Measurements from ENCODE around the gene SMURF1. TPM values are rescaled to one million over a fixed set of nuclear protein-coding genes. Genes with fewer than 3 reads are reported as not detected.

SMURF1 gene
- total RNA-seq, 6 experiments from 2014 or later: 17.8 to 23.4 (median 21.3) TPM

- Mint-ChIP-seq H3K4me3 (peak overlapping the region; percentile 45), H3K27me3 (ENCODE audit: insufficient read depth) (no peaks in the 10 kb centered on the region), H3K27ac (peak overlapping the region; percentile 35; the same call in 1 of the 2 replicates), H3K4me1 (ENCODE audit: low read depth) (peaks cover 79% of the 10 kb centered on the region), H3K36me3 (ENCODE audit: low read depth) (peaks cover 34% of the 10 kb centered on the region), H3K9me3 (no peaks in the 10 kb centered on the region; the same call in 1 of the 2 replicates)
- DNase-seq: no peak
- no peak for TF ChIP-seq CTCF (IDR thresholded peaks at IDR 0.05)
These were observed 23.4 kb downstream of the SMURF1 start for GRCh38 chr7:99120501-99120900.

GRCh38 chr7:99118077-99118476, 25.8 kb downstream of the SMURF1 start:
- DNase-seq: no peak
- Mint-ChIP-seq H3K27ac (no peak overlapping the region), H3K9me3 (no peaks in the 10 kb centered on the region; the same call in 1 of the 2 replicates), H3K27me3 (ENCODE audit: insufficient read depth) (no peaks in the 10 kb centered on the region), H3K36me3 (ENCODE audit: low read depth) (peaks cover 38% of the 10 kb centered on the region), H3K4me3 (no peak overlapping the region), H3K4me1 (ENCODE audit: low read depth) (peaks cover 69% of the 10 kb centered on the region)
- no peak for TF ChIP-seq CTCF (IDR thresholded peaks at IDR 0.05)

- H3K27me3 Mint-ChIP-seq (ENCODE audit: insufficient read depth): no peaks in the 10 kb centered on the region
These were observed 27.8 kb downstream of the SMURF1 start for GRCh38 chr7:99116144-99116543.

GRCh38 chr7:99115379-99115778, 28.5 kb downstream of the SMURF1 start:
- DNase-seq: no peak
- H3K4me3 Mint-ChIP-seq: no peak overlapping the region
- H3K27me3 Mint-ChIP-seq (ENCODE audit: insufficient read depth): no peaks in the 10 kb centered on the region
- H3K27ac Mint-ChIP-seq: no peak overlapping the region
- peaks cover 79% of the 10 kb centered on the region for H3K4me1 Mint-ChIP-seq (ENCODE audit: low read depth)
- no peaks in the 10 kb centered on the region; the same call in 1 of the 2 replicates for H3K9me3 Mint-ChIP-seq
- TF ChIP-seq CTCF (IDR thresholded peaks at IDR 0.05): no peak
- peaks cover 32% of the 10 kb centered on the region for H3K36me3 Mint-ChIP-seq (ENCODE audit: low read depth)

More at GRCh38 chr7:99116144-99116543, 27.8 kb downstream of the SMURF1 start:
- H3K4me3 Mint-ChIP-seq: no peak overlapping the region
- H3K36me3 Mint-ChIP-seq (ENCODE audit: low read depth): peaks cover 34% of the 10 kb centered on the region
- TF ChIP-seq CTCF (IDR thresholded peaks at IDR 0.05): no peak
- DNase-seq: no peak
- no peaks in the 10 kb centered on the region; the same call in 1 of the 2 replicates for H3K9me3 Mint-ChIP-seq
- no peak overlapping the region for H3K27ac Mint-ChIP-seq
- H3K4me1 Mint-ChIP-seq (ENCODE audit: low read depth): peaks cover 80% of the 10 kb centered on the region

GRCh38 chr7:99112979-99113378, 30.9 kb downstream of the SMURF1 start:
- no peak overlapping the region for H3K27ac Mint-ChIP-seq
- peaks cover 78% of the 10 kb centered on the region for H3K4me1 Mint-ChIP-seq (ENCODE audit: low read depth)
- no peak for DNase-seq
- H3K9me3 Mint-ChIP-seq: no peaks in the 10 kb centered on the region
- no peak for TF ChIP-seq CTCF (IDR thresholded peaks at IDR 0.05)
- H3K4me3 Mint-ChIP-seq: no peak overlapping the region
- H3K27me3 Mint-ChIP-seq (ENCODE audit: insufficient read depth): no peaks in the 10 kb centered on the region
- peaks cover 16% of the 10 kb centered on the region for H3K36me3 Mint-ChIP-seq (ENCODE audit: low read depth)

- TF ChIP-seq CTCF (IDR thresholded peaks at IDR 0.05): no peak
- peak overlapping the region; percentile 22 for H3K4me3 Mint-ChIP-seq
- H3K36me3 Mint-ChIP-seq (ENCODE audit: low read depth): peaks cover 15% of the 10 kb centered on the region
- no peaks in the 10 kb centered on the region for H3K27me3 Mint-ChIP-seq (ENCODE audit: insufficient read depth)
- H3K4me1 Mint-ChIP-seq (ENCODE audit: low read depth): peaks cover 84% of the 10 kb centered on the region
- peak overlapping the region; percentile 54 for H3K27ac Mint-ChIP-seq
- DNase-seq: peak; percentile 35
- H3K9me3 Mint-ChIP-seq: no peaks in the 10 kb centered on the region
These were observed 31.8 kb downstream of the SMURF1 start for GRCh38 chr7:99112097-99112496.

All from HFFc6 (cell line).